GM19397 (cell line): ENCODE results near the gene CCR7.
"Not testable (repeated sequence)": the region's sequence is repeated elsewhere in the genome, so short reads cannot be mapped to it uniquely, and the experiment has no call there.

ENCODE experiments used
- ATAC-seq: cut with Tn5 transposase; IDR thresholded peaks from one replicate; pipeline ENCODE4 v1.9.1; 2021; ENCODE audit warnings: mild to moderate bottlenecking, moderate library complexity; ENCODE audit not compliant: unreplicated experiment

CCR7 gene

DNA sequence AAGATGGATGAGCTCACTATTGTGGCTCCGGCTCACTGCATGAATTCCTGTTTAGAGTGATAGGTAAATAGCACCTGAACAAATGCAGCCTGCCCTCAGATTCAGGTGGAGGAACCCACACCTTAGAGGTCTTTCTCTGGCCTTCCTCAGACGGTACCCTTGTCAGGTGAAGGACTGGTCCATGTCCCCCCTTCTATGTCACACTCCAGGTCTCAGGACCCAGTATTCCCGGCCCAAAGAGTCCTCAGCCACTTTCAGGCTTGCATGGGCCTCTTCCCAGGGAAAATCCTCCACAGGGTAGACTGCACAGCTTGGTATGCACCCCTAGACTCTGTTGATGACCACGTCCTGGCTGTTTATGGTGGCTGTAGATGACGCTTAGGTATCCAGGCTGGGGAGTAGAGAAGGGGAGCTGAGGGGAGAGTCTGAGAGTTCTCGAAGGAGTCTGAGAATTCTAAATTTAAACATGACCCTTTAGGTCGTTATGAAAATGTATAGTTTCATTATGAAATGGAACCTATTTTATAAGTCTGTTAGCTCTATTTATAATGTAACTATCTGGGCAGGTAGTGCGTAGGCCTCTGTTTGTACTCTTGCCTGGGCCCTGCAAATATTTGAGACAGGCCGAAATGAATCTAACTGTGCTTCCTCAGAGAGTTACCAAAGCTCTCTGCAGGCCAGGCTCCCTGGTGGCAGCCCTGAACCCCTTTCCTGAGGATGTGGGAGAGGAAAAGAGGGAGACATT is 32.5 kb upstream of the CCR7 start:
- ATAC-seq, result no peak

DNA sequence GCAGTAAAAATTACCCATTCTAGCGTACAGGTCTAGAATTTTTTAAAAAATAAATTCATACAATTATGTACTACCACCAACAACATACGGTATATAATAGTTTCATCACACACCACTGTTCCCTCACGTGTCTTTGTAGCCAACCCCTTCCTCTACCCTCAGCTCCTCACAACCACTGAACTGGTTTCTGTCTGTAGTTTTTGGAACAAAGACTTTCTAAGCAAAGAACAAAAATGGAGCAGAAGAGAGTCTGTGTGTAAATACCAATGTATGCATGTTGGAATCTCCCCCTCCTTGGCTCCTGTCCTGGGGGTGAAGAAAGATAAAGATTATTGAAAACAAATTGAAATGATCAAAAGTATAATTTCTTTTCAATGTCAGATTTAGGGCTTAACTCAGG is 31.9 kb upstream of the CCR7 start:
- no peak for ATAC-seq

DNA sequence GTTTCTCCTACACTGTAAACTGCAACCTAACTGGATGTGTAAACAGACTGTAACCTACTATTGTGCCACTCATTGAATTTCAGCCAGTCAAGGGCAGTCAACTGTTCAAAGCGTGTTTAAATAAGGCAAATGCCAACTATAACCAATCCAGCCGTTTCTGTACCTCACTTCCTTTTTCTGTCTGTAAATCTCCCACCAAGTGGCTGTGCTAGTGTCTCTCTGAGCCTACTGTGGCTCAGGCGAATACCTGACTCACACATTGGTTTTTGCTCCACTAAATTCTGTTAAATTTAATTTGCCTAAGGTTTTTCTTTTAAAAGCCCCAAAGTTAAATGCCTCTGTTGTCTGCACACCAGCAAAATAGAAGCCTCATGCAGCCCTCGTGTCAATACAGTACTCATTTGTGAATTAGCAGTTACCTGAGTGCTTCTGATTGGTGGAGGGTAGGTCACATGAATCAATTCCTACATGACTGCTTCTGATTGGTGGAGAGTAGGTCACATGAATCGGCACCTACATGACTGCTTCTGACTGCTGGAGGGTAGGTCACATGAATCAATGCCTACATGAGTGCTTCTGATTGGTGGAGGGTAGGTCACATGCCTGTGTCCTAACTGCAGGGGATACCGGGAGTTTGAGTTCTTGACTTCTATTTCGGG is 31.1 kb upstream of the CCR7 start:
- no peak for ATAC-seq

- no peak for ATAC-seq
Observed at GRCh38 chr17:40590742-40591141, 25.5 kb upstream of the CCR7 start.

DNA sequence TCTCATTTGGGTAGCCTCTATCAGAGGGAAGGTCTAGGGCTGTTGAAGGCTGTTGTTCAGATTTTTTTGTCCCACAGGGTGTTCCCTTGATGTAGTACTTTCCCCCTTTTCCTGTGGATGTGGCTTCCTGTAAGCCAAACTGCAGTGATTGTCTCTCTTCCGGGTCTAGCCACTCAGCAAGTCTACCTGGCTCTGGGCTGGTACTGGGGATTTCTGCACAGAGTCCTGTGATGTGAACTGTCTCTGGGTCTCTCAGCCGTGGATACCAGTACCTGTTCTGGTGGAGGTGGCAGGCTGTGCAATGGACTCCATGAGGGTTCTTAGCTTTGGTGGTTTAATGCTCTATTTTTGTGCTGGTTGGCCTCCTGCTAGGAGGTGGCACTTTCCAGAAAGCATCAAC is 23.3 kb upstream of the CCR7 start:
- no peak for ATAC-seq

DNA sequence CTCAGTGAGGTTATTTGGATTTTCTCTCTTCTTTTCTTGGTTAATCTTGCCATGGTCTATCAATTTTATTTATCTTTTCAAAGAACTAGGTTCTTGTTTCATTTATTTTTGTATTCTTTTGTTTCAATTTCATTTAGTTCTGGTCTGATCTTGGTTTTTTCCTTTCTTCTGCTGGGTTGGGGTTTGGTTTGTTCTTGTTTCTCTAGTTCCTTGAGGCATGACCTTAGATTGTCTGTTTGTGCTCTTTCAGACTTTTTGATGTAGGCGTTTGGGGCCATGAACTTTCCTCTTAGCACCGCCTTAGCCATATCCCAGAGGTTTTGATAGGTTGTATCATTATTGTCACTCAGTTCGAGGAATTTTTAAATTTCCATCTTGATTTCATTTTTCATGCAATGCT is 21.0 kb upstream of the CCR7 start:
- not testable (repeated sequence) for ATAC-seq

- not testable (repeated sequence) for ATAC-seq
Observed at GRCh38 chr17:40584950-40585349, 19.7 kb upstream of the CCR7 start.

DNA sequence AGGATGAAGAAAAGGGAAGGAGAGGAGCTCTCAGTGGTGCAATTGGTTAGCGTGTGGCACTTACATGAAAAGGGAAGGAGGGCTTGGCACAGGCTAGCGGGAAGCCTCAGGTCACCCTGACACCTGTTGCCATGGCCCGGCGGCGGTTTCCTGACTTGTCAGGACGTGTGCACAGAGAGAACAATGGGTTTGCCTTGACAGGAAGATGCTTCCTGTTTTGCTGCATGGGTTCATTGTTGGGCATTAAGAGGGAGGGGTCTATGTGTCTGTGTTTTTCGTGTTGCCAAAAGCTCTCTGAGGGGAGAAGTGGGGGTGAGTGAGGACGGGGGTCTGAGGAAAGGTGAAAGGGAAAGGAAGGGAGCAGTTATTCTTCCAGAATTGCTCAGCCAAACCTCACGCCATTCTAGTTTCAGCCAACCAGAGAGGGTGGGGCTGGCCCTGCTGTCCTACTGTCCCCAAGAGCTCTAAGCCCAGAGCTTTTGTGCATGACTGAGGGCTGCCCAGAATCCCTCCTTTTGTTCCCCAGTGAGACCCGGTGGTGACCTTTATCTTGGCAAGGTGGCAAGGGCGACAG is 17.1 kb upstream of the CCR7 start:
- peak; percentile 96 for ATAC-seq

GRCh38 chr17:40580140-40580539 is 14.9 kb upstream of the CCR7 start:
- no peak for ATAC-seq

- ATAC-seq, result no peak
Observed at GRCh38 chr17:40579471-40579870, 14.2 kb upstream of the CCR7 start.

- ATAC-seq, result no peak
Observed at GRCh38 chr17:40577611-40578065, 12.4 kb upstream of the CCR7 start.

GRCh38 chr17:40576113-40576740 is 11.0 kb upstream of the CCR7 start:
- ATAC-seq, result no peak

GRCh38 chr17:40574292-40574691 is 9.0 kb upstream of the CCR7 start:
- ATAC-seq, result no peak

DNA sequence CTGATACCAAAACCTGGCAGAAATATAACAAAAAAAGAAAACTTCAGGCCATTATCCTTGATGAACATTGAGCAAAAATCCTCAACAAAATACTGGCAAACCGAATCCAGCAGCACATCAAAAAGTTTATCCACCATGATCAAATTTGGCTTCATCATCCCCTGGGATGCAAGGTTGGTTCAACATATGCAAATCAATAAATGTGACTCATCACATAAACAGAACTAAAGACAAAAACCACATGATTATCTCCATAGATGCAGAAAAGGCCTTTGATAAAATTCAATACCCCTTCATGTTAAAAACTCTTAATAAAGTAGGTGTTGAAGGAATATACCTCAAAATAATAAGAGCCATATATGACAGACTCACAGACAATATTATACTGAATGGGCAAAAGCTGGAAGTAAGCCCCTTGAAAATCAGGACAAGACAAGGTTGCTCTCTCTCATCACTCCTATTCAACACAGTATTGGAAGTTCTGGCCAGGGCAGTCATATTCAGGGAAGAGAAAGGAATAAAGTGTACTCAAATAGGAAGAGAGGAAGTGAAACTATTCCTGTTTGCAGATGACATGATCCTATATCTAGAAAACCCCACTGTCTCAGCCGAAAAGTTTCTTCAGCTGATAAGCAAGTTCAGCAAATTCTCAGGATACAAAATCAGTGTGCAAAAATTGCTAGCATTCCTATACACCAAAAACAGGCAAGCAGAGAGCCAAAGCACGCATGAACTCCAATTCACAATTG is 7.1 kb upstream of the CCR7 start:
- ATAC-seq, result not testable (repeated sequence)

- ATAC-seq, result no peak
Observed at GRCh38 chr17:40568074-40568836, 3.0 kb upstream of the CCR7 start.

DNA sequence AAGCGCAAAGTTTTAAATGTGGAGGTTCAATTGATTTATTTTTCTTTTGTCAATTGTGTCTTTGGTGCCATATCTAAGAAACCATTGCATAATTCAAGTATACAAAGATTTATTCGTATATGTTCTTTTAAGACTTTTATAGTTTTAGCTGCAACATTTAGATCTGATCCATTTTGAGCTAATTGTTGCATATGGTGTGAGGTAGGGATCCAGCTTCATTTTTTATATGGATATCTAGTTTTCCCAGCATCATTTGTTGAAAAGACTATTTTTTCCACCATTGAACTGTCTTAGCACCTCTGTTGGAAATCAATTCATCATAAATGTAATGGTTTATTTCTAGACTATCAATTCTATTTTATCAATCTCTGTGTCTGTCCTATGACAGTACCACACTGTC is 2.1 kb upstream of the CCR7 start:
- no peak for ATAC-seq

- no peak for ATAC-seq
Observed at GRCh38 chr17:40565769-40566409, 617 bp upstream of the CCR7 start.

DNA sequence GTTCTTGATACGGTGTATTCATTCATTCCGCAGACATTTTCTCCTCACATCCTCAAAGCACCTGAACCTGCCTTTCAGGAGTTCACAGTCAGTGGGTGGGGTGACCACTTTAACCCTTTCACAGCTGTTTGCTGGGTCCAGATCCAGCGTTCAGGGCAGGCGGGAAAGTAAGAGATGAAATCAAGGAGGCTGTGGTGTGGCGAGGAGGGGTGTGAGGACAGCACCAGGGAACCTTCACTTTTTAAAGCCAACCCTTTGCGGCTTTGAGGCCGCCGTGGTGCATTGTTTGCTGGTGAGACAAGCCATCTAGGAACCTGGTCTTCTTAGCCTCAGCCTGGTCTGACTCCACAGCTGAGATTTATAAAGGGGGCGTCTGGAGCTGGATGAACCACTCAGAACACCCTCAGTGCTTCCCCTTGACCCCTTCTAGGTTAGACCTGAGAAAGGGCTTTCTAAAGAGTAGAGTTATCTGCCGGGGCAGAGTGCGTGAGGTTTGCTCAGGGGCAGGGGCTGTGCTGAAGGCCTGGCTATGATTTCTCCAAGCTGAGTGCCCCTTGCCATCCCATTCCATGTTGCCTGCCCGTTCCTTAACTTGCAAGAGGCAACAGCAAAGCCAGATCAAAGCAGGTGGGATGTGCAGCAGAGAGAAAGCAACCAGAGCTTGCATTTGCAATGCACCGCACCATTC is 933 bp downstream of the CCR7 start:
- ATAC-seq, result no peak
